ENCODE measurements around the gene FGD2.

- TF ChIP-seq POLR2A (IDR thresholded peaks at IDR 0.05; ENCODE audit: low read depth, low read length) = no peak
- no peak for TF ChIP-seq POLR2AphosphoS5 (IDR thresholded peaks at IDR 0.05; ENCODE audit: low read depth, low read length)
These were observed 64.2 kb downstream of the FGD2 start for GRCh38 chr6:37069639-37070038.
